NOMO-1 treated with DMSO at 0.1 percent for 48 hours (cell line): ENCODE measurements around the gene TLR2.

Source experiments
- DNase-seq: peaks from one replicate; lab custom pipeline; 2025; ENCODE audit not compliant: unreplicated experiment; lab: John Stamatoyannopoulos, UW

Gene TLR2

GRCh38 chr4:153684182-153684970 lies at the start of gene TLR2:
TLR2 (plus strand) TSS chr4:153684280; CDS start chr4:153702908, 18,628 bp downstream.
- peak; percentile 84 for DNase-seq

DNA sequence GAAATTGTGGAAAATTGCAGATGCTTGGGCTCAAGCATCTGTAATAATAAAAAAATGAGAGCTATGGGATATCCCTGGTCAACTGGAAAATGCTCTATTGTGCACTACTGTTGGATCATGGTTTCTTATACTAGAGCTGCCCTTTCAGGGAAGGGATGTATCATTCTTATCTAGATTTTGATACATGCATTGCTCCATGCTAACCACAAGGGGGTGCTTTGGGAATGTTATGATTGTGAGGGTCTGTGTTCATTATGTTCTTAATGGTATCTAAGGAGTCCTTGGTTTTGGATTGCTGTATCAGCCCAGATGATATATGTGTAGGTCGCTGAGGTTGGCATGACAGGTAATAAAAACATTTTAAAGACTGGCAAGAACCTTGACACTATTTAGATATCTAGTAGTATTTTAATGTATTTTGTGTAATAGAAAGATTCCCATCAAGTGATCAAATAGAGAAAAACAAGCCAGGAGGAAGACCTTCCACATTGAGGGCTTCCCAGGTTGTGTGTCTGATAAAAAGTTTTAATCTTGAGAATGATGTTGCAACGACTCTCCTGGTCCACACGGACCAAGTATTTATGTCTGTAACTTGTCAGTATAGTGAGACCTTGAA lies 49.2 kb upstream of the TLR2 start:
- peak; percentile 42 for DNase-seq

- DNase-seq = no peak
Measured at GRCh38 chr4:153635846-153636245, 48.2 kb upstream of the TLR2 start.

DNA sequence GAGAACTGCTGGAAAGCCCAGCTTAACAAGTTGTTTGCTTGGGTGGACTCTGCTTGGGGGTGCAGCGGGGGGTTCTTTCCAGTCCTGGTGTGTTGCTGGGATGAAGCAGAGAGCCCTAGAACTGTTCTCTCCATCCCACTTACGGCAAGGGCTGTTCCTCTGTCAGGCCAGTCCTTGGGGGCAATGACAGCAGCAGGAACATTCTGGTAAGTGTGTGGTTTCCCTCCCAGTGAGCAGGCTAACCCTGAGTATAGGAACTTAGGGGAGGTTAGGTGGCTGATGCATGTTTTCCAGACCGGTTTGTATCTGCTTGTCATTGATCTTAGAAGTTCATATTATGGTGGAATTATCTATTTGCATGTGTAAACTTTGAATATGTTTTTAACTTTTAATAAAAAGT lies 46.9 kb upstream of the TLR2 start:
- no peak for DNase-seq

DNA sequence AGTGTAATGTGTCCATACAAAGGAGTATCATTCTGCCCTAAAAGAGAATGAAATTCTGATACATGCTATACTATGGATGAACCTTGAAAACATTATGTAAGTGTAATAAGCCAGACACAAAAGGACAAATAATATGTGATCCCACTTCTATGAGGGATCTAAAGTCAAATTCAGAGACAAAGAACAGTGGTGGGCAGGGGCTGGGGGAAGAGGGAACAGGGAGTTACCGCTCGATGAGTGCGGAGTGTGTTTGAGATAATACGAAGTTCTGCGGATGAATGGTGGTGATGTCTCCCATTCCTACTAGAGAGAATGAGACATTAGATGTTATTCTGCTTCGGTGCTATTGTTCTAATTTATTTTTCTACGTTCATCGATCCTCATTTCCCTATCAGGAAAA lies 46.1 kb upstream of the TLR2 start:
- no peak for DNase-seq

- DNase-seq = no peak
Measured at GRCh38 chr4:153638999-153639398, 45.1 kb upstream of the TLR2 start.

- no peak for DNase-seq
Measured at GRCh38 chr4:153639833-153640802, 44.0 kb upstream of the TLR2 start.

GRCh38 chr4:153641532-153641931 lies 42.5 kb upstream of the TLR2 start:
- DNase-seq = no peak

GRCh38 chr4:153643406-153644383 lies 40.4 kb upstream of the TLR2 start:
- DNase-seq = peak; percentile 94

DNA sequence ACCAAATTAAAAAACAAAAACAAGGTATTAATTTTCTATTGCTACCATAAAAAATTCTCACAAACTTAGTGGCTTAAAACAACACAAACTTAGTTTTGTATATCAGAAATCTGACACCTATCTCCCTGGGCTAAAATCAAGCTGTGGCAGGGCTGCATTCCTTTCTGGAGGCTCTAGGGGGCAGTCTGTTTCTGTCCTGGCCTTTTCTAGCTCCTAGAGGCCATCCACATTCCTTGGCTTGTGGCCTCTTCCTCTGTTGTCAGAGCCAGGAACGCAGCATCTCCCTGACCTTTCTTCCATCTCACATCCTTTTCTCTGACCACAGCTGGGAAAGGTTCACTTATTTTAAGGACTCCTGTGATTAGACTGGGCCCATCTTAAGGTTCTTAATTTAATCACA lies 38.9 kb upstream of the TLR2 start:
- no peak for DNase-seq

DNA sequence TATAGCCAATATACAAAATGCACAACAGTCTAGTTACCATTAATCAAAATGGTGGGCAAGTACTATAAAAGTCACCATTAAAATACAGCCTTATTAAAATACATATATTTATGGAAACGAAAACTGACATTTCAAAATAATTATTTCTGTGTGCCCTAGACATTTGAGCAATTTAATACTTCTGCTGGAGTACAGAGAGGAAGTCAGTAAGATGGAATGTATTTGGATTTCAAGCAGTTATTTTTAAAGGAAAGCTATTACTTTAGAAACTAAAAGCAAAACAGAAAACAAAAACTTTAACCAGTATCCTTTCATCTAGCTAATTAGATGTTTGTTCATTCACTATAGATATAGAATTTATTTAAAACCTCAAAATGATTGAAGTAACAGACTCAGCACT lies 37.8 kb upstream of the TLR2 start:
- no peak for DNase-seq

GRCh38 chr4:153646978-153647377 lies 37.1 kb upstream of the TLR2 start:
- DNase-seq = no peak

DNA sequence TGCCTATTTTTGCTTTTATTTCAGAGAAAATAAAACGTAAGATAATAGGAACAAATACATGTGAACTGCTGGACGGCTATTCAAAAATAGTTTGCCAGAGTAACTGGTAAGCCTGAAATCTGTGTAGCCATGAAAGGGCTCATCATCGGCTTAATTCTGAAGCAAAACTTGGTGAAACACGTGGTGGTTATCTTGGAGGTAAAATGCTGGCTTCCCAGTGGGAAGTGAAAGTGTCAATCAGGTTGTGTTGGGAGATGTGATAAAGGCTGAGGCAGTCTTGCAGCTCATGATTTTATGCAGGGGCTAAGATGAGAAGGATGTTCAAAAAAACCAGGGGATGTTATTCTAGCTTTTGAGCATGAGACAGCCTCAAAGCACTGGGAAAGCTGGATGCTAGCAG lies 36.1 kb upstream of the TLR2 start:
- no peak for DNase-seq

GRCh38 chr4:153649572-153649991 lies 34.5 kb upstream of the TLR2 start:
- DNase-seq = peak; percentile 11

- no peak for DNase-seq
Measured at GRCh38 chr4:153651116-153651515, 33.0 kb upstream of the TLR2 start.

DNA sequence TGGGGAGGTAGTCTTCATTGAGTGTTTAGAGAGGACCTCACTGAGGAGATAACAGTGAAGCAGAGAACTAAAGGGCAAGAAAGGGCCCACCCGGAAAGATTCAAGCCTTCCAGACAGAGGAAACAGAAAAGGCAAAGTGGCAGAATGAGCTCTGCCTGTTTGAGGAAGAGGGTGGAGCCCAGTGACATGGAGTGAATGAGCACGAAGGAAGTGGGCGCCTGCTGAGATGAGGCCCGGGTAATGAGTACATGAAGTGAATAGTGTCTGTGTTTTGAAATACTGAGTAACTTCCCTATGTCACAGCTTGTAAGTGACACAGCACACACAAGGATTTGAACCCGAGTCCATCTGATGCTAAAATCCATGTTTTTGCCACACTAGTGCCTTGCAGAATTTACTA lies 32.5 kb upstream of the TLR2 start:
- DNase-seq = peak; percentile 99

- DNase-seq = peak; percentile 40
Measured at GRCh38 chr4:153652051-153652784, 31.9 kb upstream of the TLR2 start.

DNA sequence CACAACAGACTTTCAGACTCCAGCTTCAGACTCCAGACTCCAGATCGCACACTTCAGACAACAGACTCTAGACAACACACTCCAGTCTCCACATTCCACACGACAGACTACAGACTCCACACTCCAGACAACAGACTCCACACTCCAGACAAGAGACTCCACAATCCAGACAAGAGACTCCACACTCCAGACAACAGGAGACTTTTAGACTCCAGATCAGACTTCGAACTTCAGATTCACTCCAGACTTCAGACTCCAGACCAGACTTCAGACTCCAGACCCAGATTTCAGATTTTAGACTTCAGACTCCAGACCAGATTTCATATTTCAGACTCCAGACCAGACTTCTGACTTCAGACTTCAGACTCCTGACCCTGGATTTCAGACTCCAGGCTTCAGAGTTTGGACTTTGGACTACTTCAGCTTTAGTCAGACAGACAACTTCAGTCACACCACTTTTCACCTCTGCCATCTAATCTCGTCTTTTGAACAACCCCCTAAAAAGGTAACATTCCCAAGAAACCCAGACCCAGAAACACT lies 29.0 kb upstream of the TLR2 start:
- DNase-seq = peak; percentile 18

DNA sequence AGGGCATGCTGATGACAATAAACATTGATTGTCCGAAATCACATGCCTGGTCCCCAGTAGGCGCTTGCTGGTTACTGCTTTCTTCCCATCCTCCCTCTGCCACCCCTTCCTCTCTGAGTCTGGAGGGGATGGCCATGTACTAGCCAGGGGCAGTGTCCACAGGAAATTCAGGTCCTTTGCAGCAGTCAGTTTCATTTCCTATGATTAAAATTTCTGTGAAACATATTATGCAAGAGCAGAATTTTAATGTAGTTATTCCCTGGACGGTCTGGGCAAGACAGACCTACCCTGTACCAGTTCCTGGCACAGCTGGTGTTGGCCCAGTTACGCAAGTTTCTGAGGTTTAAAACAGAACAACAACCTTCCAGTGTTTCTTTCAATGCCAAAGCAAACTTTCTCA lies 28.2 kb upstream of the TLR2 start:
- peak; percentile 68 for DNase-seq
